Measurements from ENCODE around the gene CNIH3.
A peak's percentile ranks its signal among the peaks of the same experiment; 100 is the strongest.

GRCh38 chr1:224726441-224727182 lies 110.5 kb downstream of the CNIH3 start:
- no peak for TF ChIP-seq CTCF (IDR thresholded peaks at IDR 0.05; ENCODE audit: low read depth, low read length)
- TF ChIP-seq, protein P1, sequence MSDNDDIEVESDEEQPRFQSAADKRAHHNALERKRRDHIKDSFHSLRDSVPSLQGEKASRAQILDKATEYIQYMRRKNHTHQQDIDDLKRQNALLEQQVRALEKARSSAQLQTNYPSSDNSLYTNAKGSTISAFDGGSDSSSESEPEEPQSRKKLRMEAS (IDR thresholded peaks at IDR 0.05; ENCODE audit: low read depth, low read length) = peak; percentile 19; the same call in 1 of the 2 replicates
- no peak for TF ChIP-seq POLR2A (IDR thresholded peaks at IDR 0.05; ENCODE audit: extremely low read depth, insufficient read length)
- TF ChIP-seq MYC (IDR thresholded peaks at IDR 0.05; ENCODE audit: low read depth, low read length) = no peak
